H1 (cell line): ENCODE results near the gene PSMF1. TPM values are rescaled to one million over a fixed set of nuclear protein-coding genes. Genes with fewer than 3 reads are reported as not detected.

ENCODE experiments used
- CREB1 ChIP-seq: IDR thresholded peaks from 2 replicates; pipeline ENCODE4 v1.6.1; 2012; ENCODE audit warnings: inconsistent platforms
- HDAC2 ChIP-seq, 2 experiments: fragments of 300-600 bp in 1 of 2; sonication (generic) in 1 of 2; IDR thresholded peaks; 2 replicates each; pipeline ENCODE4 v1.6.1; 2011 to 2012; ENCODE audit warnings: low read depth in 2 of 2, low read length in 2 of 2, mild to moderate bottlenecking in 2 of 2, moderate library complexity in 2 of 2, borderline replicate concordance in 1 of 2, inconsistent platforms in 1 of 2
- HDAC6 ChIP-seq: IDR thresholded peaks from one replicate; pipeline ENCODE4 v1.7.1; 2012; ENCODE audit warnings: low read depth, mild to moderate bottlenecking, inconsistent platforms, low read length, moderate library complexity
- MAFK ChIP-seq: IDR thresholded peaks from 2 replicates; pipeline ENCODE4 v1.6.1; 2012; ENCODE audit warnings: low read depth, mild to moderate bottlenecking, improper control_type of control experiment, low read length
- RBBP5 ChIP-seq: IDR thresholded peaks from 2 replicates; pipeline ENCODE4 v1.7.1; 2012; ENCODE audit warnings: low read depth, mild to moderate bottlenecking, inconsistent platforms, low read length, moderate library complexity, borderline replicate concordance
- SAP30 ChIP-seq: fragments of 300-600 bp; sonication (generic); IDR thresholded peaks from 2 replicates; pipeline ENCODE4 v1.7.1; 2012; ENCODE audit warnings: low read length, moderate library complexity, mild to moderate bottlenecking, inconsistent platforms; ENCODE audit not compliant: insufficient read depth, insufficient replicate concordance
- SP1 ChIP-seq: IDR thresholded peaks from 2 replicates; pipeline ENCODE4 v1.6.1; 2011; ENCODE audit warnings: low read depth, low read length
- polyA plus RNA-seq, 7 experiments: library from polyadenylated mRNA; depleted of rRNA in 3 of 7; stranded (reverse) in 5 of 7; unstranded in 2 of 7; fragments of >200 nt in 5 of 7; fragments of 200-250 nt in 2 of 7; gene quantifications; 1 replicate in 5 of 7; 2 replicates in 1 of 7; 4 replicates in 1 of 7; pipeline versions ENCODE4 v1.2.1 to v1.2.3, GENCODE V29; 2011 to 2013; ENCODE audit warnings: missing spikeins in 2 of 7, mixed read lengths in 2 of 7
- total RNA-seq: library from RNA; stranded (reverse); fragmentation: NEBNext Ultra II Directional; extraction: Animal tissue kit (Norgen Biotek cat#: 25700); gene quantifications from 2 replicates; pipeline ENCODE4 v1.2.1, GENCODE V29; 2021
- TF ChIP-seq, protein P1 (sequence below): IDR thresholded peaks from 2 replicates; pipeline ENCODE4 v1.6.1; 2012; ENCODE audit warnings: low read length, inconsistent platforms

The PSMF1 gene
- total and polyA plus RNA-seq, 2 of the 8 experiments (the other 6 are each of a cell fraction or from before 2014, with no cell fraction given): 106 to 159 TPM

DNA sequence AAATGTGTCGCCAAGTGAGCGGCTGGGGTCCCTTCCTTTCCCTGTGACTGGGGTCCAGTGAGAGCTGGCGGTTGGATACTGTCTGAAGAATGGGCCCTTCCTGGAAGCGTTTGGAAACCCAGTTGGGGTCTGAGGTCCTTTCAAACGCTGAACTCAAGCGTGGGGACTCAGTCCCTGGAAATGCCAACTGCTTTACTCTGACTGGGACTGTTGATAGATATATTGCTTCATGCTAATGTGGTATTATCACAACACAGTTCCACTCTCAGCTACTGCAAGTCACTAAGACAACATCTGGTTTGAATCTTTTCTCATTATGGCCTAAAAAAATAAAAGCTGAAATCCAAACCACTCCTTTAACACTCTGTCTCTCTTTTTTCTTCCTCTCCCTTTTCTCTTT, 23.7 kb upstream of the PSMF1 start (continued):
- TF ChIP-seq, protein P1, sequence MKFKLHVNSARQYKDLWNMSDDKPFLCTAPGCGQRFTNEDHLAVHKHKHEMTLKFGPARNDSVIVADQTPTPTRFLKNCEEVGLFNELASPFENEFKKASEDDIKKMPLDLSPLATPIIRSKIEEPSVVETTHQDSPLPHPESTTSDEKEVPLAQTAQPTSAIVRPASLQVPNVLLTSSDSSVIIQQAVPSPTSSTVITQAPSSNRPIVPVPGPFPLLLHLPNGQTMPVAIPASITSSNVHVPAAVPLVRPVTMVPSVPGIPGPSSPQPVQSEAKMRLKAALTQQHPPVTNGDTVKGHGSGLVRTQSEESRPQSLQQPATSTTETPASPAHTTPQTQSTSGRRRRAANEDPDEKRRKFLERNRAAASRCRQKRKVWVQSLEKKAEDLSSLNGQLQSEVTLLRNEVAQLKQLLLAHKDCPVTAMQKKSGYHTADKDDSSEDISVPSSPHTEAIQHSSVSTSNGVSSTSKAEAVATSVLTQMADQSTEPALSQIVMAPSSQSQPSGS: no peak
- TF ChIP-seq SP1 (no peak), HDAC2 (IDR thresholded peaks at IDR 0.05; ENCODE audit: borderline replicate concordance in 1 of 2, low read depth in 2 of 2, low read length in 2 of 2) (no peak), RBBP5 (no peak), SAP30 (no peak), MAFK (no peak), CREB1 (no peak), HDAC6 (no peak)
